ENCODE results near the gene INSRR.

DNA sequence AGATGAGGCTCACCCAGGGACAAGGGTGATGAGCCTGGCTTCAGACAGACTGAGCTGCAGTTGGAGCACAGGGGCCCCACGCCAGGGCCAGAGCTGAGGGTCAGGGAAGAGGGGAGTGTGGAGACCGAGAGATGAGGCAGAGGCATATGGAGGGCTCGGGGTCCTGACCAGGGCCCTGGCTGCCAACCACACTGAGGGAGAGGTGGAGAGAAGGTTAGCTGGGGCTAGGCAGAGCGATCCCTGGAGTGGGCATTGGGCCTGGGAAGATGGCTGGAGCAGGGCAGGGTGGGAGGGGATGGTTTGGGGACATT, 42.6 kb upstream of the INSRR start:
- TF ChIP-seq, protein P1, sequence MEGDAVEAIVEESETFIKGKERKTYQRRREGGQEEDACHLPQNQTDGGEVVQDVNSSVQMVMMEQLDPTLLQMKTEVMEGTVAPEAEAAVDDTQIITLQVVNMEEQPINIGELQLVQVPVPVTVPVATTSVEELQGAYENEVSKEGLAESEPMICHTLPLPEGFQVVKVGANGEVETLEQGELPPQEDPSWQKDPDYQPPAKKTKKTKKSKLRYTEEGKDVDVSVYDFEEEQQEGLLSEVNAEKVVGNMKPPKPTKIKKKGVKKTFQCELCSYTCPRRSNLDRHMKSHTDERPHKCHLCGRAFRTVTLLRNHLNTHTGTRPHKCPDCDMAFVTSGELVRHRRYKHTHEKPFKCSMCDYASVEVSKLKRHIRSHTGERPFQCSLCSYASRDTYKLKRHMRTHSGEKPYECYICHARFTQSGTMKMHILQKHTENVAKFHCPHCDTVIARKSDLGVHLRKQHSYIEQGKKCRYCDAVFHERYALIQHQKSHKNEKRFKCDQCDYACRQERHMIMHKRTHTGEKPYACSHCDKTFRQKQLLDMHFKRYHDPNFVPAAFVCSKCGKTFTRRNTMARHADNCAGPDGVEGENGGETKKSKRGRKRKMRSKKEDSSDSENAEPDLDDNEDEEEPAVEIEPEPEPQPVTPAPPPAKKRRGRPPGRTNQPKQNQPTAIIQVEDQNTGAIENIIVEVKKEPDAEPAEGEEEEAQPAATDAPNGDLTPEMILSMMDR (IDR thresholded peaks at IDR 0.05), result no peak
- TF ChIP-seq GATA3 (IDR thresholded peaks at IDR 0.05; ENCODE audit: borderline replicate concordance) (no peak), BHLHE40 (IDR thresholded peaks at IDR 0.05; ENCODE audit: low read depth, low read length) (no peak), MAFK (IDR thresholded peaks at IDR 0.05; ENCODE audit: partially characterized antibody) (no peak), POLR2A (IDR thresholded peaks at IDR 0.05; ENCODE audit: low read length) (no peak), E2F6 (IDR thresholded peaks at IDR 0.05; ENCODE audit: borderline replicate concordance, low read depth) (no peak), RCOR1 (IDR thresholded peaks at IDR 0.05; ENCODE audit: low read depth, low read length) (no peak), MAZ (IDR thresholded peaks at IDR 0.05; ENCODE audit: borderline replicate concordance, low read depth, low read length) (no peak), ZNF302 (CRISPR knock-in tag; IDR thresholded peaks at IDR 0.05) (no peak), SREBF2 (IDR thresholded peaks at IDR 0.05) (no peak), BCL3 (IDR thresholded peaks at IDR 0.05) (no peak), JUN (IDR thresholded peaks at IDR 0.05) (no peak)
- TF ChIP-seq, protein P2, sequence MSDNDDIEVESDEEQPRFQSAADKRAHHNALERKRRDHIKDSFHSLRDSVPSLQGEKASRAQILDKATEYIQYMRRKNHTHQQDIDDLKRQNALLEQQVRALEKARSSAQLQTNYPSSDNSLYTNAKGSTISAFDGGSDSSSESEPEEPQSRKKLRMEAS (IDR thresholded peaks at IDR 0.05), result no peak
- TF ChIP-seq, protein P3, sequence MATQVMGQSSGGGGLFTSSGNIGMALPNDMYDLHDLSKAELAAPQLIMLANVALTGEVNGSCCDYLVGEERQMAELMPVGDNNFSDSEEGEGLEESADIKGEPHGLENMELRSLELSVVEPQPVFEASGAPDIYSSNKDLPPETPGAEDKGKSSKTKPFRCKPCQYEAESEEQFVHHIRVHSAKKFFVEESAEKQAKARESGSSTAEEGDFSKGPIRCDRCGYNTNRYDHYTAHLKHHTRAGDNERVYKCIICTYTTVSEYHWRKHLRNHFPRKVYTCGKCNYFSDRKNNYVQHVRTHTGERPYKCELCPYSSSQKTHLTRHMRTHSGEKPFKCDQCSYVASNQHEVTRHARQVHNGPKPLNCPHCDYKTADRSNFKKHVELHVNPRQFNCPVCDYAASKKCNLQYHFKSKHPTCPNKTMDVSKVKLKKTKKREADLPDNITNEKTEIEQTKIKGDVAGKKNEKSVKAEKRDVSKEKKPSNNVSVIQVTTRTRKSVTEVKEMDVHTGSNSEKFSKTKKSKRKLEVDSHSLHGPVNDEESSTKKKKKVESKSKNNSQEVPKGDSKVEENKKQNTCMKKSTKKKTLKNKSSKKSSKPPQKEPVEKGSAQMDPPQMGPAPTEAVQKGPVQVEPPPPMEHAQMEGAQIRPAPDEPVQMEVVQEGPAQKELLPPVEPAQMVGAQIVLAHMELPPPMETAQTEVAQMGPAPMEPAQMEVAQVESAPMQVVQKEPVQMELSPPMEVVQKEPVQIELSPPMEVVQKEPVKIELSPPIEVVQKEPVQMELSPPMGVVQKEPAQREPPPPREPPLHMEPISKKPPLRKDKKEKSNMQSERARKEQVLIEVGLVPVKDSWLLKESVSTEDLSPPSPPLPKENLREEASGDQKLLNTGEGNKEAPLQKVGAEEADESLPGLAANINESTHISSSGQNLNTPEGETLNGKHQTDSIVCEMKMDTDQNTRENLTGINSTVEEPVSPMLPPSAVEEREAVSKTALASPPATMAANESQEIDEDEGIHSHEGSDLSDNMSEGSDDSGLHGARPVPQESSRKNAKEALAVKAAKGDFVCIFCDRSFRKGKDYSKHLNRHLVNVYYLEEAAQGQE (IDR thresholded peaks at IDR 0.05), result no peak

All from A549 (cell line).